MM.1S (cell line): Measurements from ENCODE around the gene NKIRAS2.

Experiments
- CTCF ChIP-seq: fragments of 300-600 bp; sonication (generic); IDR thresholded peaks from 2 replicates; pipeline ENCODE4 v1.5.1; 2016; ENCODE audit warnings: antibody characterized with exemption, low read length, mixed read lengths
- EZH2 ChIP-seq: fragments of 300-600 bp; sonication (generic); optimal IDR thresholded peaks from 2 replicates; pipeline ENCODE3; 2017; ENCODE audit warnings: low read depth, mild to moderate bottlenecking, antibody characterized with exemption, low read length, mixed read lengths
- EZH2phosphoT487 ChIP-seq: fragments of 300-600 bp; sonication (generic); IDR thresholded peaks from 2 replicates; pipeline ENCODE4 v1.6.1; 2018; ENCODE audit warnings: antibody characterized with exemption, low read length

- no peak for TF ChIP-seq CTCF
- TF ChIP-seq EZH2phosphoT487 = no peak
- TF ChIP-seq EZH2 = no peak
Observed at GRCh38 chr17:42068979-42069378, 49.1 kb downstream of the NKIRAS2 start.
